SK-N-SH (cell line): ENCODE results near the gene HES6. TPM values are rescaled to one million over a fixed set of nuclear protein-coding genes. Genes with fewer than 3 reads are reported as not detected.

Experiments used
- CTCF ChIA-PET: fragments of 300-600, 350-600 bp; formaldehyde crosslinking; extraction: SDS; loops from one replicate; lab custom pipeline; 2021; lab: Yijun Ruan, JAX
- POLR2A ChIA-PET: fragments of 350-600 bp; sonication (Branson Sonifier 250); formaldehyde crosslinking; extraction: SDS; loops from one replicate; lab custom pipeline; 2020; ENCODE audit warnings: antibody characterized with exemption, inconsistent platforms; lab: Yijun Ruan, JAX
- DNase-seq: peaks from one replicate; pipeline ENCODE4 v3.0.0; 2012
- H2AFZ ChIP-seq: fragments of 200-600 bp; sonication (generic); 2 replicates; pipeline ENCODE4 v1.8.1; 2016; ENCODE audit warnings: antibody characterized with exemption, mild to moderate bottlenecking, low read depth
- H3F3A ChIP-seq: fragments of 200-600 bp; sonication (generic); replicated peaks from 2 replicates; pipeline ENCODE3; 2016; ENCODE audit warnings: antibody characterized with exemption, mild to moderate bottlenecking; ENCODE audit not compliant: insufficient read depth
- H3K27ac ChIP-seq, 2 experiments: fragments of 200-500 bp in 1 of 2; fragments of 200-600 bp in 1 of 2; sonication (Bioruptor generic) in 1 of 2; sonication (generic), shearing (Covaris generic) in 1 of 2; 2 replicates each; pipeline versions ENCODE4 v1.5.1 to v1.6.1; 2014 to 2016; ENCODE audit warnings: low read depth in 2 of 2, inconsistent platforms in 1 of 2, low read length in 1 of 2, mild to moderate bottlenecking in 1 of 2, mixed read lengths in 1 of 2
- H3K27me3 ChIP-seq: fragments of 200-600 bp; sonication (generic), shearing (Covaris generic); 2 replicates; pipeline ENCODE4 v1.6.1; 2016; ENCODE audit warnings: mixed run types; ENCODE audit not compliant: insufficient read depth
- H3K36me3 ChIP-seq, 2 experiments: fragments of 200-500 bp in 1 of 2; fragments of 200-600 bp in 1 of 2; sonication (Bioruptor generic) in 1 of 2; sonication (generic) in 1 of 2; replicated peaks in 1 of 2; 2 replicates each; pipeline versions ENCODE3 to v1.5.1; 2014 to 2016; ENCODE audit warnings: low read length in 1 of 2, mild to moderate bottlenecking in 1 of 2; ENCODE audit not compliant: insufficient read depth in 2 of 2, control insufficient read depth in 1 of 2
- H3K4me1 ChIP-seq, 2 experiments: fragments of 200-500 bp in 1 of 2; fragments of 200-600 bp in 1 of 2; sonication (Bioruptor generic) in 1 of 2; sonication (generic), shearing (Covaris generic) in 1 of 2; 2 replicates each; pipeline versions ENCODE4 v1.5.1 to v1.6.1; 2014 to 2016; ENCODE audit warnings: low read depth in 1 of 2, low read length in 1 of 2, mixed run types in 1 of 2; ENCODE audit not compliant: insufficient read depth in 2 of 2, control insufficient read depth in 1 of 2
- H3K4me2 ChIP-seq: fragments of 200-600 bp; sonication (generic), shearing (Covaris generic); 2 replicates; pipeline ENCODE4 v1.6.1; 2017; ENCODE audit warnings: mixed run types
- H3K4me3 ChIP-seq, 2 experiments: fragments of 200-500 bp in 1 of 2; fragments of 200-600 bp in 1 of 2; sonication (Bioruptor generic) in 1 of 2; sonication (generic), shearing (Covaris generic) in 1 of 2; 2 replicates each; pipeline versions ENCODE4 v1.5.1 to v1.8.1; 2014 to 2016; ENCODE audit warnings: low read depth in 2 of 2, inconsistent platforms in 1 of 2, low read length in 1 of 2, mild to moderate bottlenecking in 1 of 2, mixed read lengths in 1 of 2, moderate library complexity in 1 of 2
- H3K79me2 ChIP-seq: fragments of 200-600 bp; sonication (generic); 2 replicates; pipeline ENCODE4 v1.8.1; 2017; ENCODE audit warnings: mild to moderate bottlenecking; ENCODE audit not compliant: insufficient read depth
- H3K9ac ChIP-seq: fragments of 200-600 bp; sonication (generic); 2 replicates; pipeline ENCODE4 v1.6.1; 2017; ENCODE audit warnings: mixed run types
- H3K9me2 ChIP-seq: fragments of 200-600 bp; sonication (generic); 2 replicates; pipeline ENCODE4 v1.6.1; 2017; ENCODE audit warnings: mixed run types
- H3K9me3 ChIP-seq: fragments of 200-600 bp; sonication (generic); 2 replicates; pipeline ENCODE4 v1.6.1; 2017; ENCODE audit warnings: mixed run types, mild to moderate bottlenecking, moderate library complexity
- H4K20me1 ChIP-seq: fragments of 200-600 bp; sonication (generic); 2 replicates; pipeline ENCODE4 v1.6.1; 2017; ENCODE audit warnings: mild to moderate bottlenecking, mixed run types; ENCODE audit not compliant: insufficient read depth
- CHD2 ChIP-seq: fragments of 150-350 bp; IDR thresholded peaks from 2 replicates; pipeline ENCODE4 v1.6.1; 2018; ENCODE audit warnings: low read length; ENCODE audit not compliant: partially characterized antibody
- FOSL2 ChIP-seq: IDR thresholded peaks from 2 replicates; pipeline ENCODE4 v1.4.0; 2012; ENCODE audit warnings: low read depth, mild to moderate bottlenecking, moderate library complexity, borderline replicate concordance
- FOXJ3 ChIP-seq: sonication (generic); formaldehyde crosslinking; IDR thresholded peaks from 2 replicates; pipeline ENCODE4 v1.5.1; 2020; ENCODE audit warnings: mild to moderate bottlenecking, missing genetic modification reagents
- FOXM1 ChIP-seq: IDR thresholded peaks from 2 replicates; pipeline ENCODE4 v1.4.0; 2012; ENCODE audit warnings: low read depth, mild to moderate bottlenecking
- GABPA ChIP-seq: IDR thresholded peaks from 2 replicates; pipeline ENCODE4 v1.4.0; 2012; ENCODE audit warnings: low read depth, mild to moderate bottlenecking
- GATA2 ChIP-seq: sonication (generic); formaldehyde crosslinking; IDR thresholded peaks from 2 replicates; pipeline ENCODE4 v1.5.0; 2020; ENCODE audit warnings: mild to moderate bottlenecking, missing genetic modification reagents
- JUND ChIP-seq: IDR thresholded peaks from 2 replicates; pipeline ENCODE4 v1.4.0; 2012
- POLR2AphosphoS5 ChIP-seq: IDR thresholded peaks from 2 replicates; pipeline ENCODE4 v1.6.1; 2012; ENCODE audit warnings: low read depth, low read length
- RCOR1 ChIP-seq: fragments of 150-350 bp; IDR thresholded peaks from 2 replicates; pipeline ENCODE4 v1.6.1; 2017; ENCODE audit warnings: antibody characterized with exemption, low read length
- RFX5 ChIP-seq: IDR thresholded peaks from 2 replicates; pipeline ENCODE4 v1.6.1; 2012; ENCODE audit warnings: mild to moderate bottlenecking, improper control_type of control experiment, low read length
- RXRA ChIP-seq: IDR thresholded peaks from 2 replicates; pipeline ENCODE4 v1.4.0; 2012; ENCODE audit warnings: low read depth, mild to moderate bottlenecking, borderline replicate concordance
- SIN3A ChIP-seq: IDR thresholded peaks from 2 replicates; pipeline ENCODE4 v1.6.1; 2012; ENCODE audit warnings: low read depth, mild to moderate bottlenecking, low read length, moderate library complexity, borderline replicate concordance
- TCF12 ChIP-seq: IDR thresholded peaks from 2 replicates; pipeline ENCODE4 v1.4.0; 2012
- WGBS: methylation state at CpG from one replicate; pipeline ENCODE4 v1.1.6; 2017; ENCODE audit warnings: low lambda C conversion rate; 5-methylcytosine and 5-hydroxymethylcytosine counted together
- polyA plus RNA-seq, 3 experiments: library from polyadenylated mRNA; depleted of rRNA; stranded (reverse); fragments of >200 nt; gene quantifications; 2 replicates each; pipeline ENCODE4 v1.2.3, GENCODE V29; 2012
- TF ChIP-seq, protein P1 (sequence below): IDR thresholded peaks from 2 replicates; pipeline ENCODE4 v1.4.0; 2012; ENCODE audit warnings: low read depth
- TF ChIP-seq, protein P2 (sequence below): IDR thresholded peaks from 2 replicates; pipeline ENCODE4; 2012
- TF ChIP-seq, protein P3 (sequence below): fragments of 200-600 bp; sonication (generic); IDR thresholded peaks from 2 replicates; pipeline ENCODE4 v1.6.1; 2017; ENCODE audit warnings: antibody characterized with exemption, mild to moderate bottlenecking, moderate library complexity

The HES6 gene
- polyA plus RNA-seq, 1 of the 3 experiments (the other 2 are of a cell fraction) = 3.6 TPM

DNA sequence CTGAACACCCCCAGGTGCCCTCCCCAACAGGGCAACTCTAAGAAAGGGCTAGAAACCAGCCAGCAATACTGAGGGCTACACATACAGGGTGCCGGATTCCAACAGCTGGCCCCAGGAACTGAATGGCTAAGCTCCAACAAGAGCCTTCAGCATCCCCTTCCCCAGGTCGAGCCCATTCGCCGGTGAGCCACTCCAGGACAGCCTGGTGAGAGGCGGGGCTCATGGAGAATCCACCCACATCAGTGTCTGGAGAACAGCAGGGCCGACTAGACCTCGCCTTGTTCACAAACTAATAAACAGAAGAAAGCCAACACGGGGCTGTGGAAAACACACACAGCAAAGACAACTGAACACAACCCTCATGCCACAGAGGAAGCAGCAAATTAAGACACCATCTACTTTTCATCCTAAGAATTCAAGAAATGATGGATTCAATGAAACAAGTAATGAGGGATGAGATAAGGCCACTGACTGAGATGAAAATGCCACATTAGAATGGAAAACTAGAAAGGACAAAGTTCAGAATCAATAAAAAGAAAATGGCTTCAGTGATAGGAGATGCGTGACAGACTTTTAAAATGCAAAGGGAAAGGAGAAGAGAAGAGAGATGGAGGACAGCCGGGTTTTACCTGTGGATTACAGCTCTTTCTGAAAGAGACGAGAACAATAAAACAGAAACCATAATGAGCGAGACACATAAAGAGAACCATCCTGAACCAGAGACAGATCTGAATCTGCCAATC, 40.4 kb upstream of the HES6 start:
- Histone ChIP-seq H4K20me1 (no peaks in the 10 kb centered on the region), H3K9me3 (no peaks in the 10 kb centered on the region), H3K36me3 (no peaks in the 10 kb centered on the region), H3F3A (no peaks in the 10 kb centered on the region), H3K9me2 (no peaks in the 10 kb centered on the region), H3K27me3 (no peaks in the 10 kb centered on the region), H3K4me3 (no peak overlapping the region), H3K9ac (no peak overlapping the region), H3K4me1 (no peaks in the 10 kb centered on the region), H2AFZ (no peak overlapping the region), H3K27ac (no peak overlapping the region), H3K4me2 (no peak overlapping the region), H3K79me2 (peaks cover 6% of the 10 kb centered on the region; the same call in 1 of the 2 replicates)
- no peak for DNase-seq
- POLR2A ChIA-PET = no interaction called here
- 89% methylated on average over 7 of the region's 12 CpGs for WGBS
- TF ChIP-seq, protein P1, sequence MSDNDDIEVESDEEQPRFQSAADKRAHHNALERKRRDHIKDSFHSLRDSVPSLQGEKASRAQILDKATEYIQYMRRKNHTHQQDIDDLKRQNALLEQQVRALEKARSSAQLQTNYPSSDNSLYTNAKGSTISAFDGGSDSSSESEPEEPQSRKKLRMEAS = no peak
- no peak for TF ChIP-seq GABPA
- no peak for TF ChIP-seq FOSL2
- no peak for TF ChIP-seq SIN3A
- TF ChIP-seq GATA2 (CRISPR knock-in tag) = no peak
- TF ChIP-seq, protein P2, sequence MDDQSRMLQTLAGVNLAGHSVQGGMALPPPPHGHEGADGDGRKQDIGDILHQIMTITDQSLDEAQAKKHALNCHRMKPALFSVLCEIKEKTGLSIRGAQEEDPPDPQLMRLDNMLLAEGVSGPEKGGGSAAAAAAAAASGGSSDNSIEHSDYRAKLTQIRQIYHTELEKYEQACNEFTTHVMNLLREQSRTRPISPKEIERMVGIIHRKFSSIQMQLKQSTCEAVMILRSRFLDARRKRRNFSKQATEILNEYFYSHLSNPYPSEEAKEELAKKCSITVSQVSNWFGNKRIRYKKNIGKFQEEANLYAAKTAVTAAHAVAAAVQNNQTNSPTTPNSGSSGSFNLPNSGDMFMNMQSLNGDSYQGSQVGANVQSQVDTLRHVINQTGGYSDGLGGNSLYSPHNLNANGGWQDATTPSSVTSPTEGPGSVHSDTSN = no peak
- TF ChIP-seq RXRA = no peak
- TF ChIP-seq, protein P3, sequence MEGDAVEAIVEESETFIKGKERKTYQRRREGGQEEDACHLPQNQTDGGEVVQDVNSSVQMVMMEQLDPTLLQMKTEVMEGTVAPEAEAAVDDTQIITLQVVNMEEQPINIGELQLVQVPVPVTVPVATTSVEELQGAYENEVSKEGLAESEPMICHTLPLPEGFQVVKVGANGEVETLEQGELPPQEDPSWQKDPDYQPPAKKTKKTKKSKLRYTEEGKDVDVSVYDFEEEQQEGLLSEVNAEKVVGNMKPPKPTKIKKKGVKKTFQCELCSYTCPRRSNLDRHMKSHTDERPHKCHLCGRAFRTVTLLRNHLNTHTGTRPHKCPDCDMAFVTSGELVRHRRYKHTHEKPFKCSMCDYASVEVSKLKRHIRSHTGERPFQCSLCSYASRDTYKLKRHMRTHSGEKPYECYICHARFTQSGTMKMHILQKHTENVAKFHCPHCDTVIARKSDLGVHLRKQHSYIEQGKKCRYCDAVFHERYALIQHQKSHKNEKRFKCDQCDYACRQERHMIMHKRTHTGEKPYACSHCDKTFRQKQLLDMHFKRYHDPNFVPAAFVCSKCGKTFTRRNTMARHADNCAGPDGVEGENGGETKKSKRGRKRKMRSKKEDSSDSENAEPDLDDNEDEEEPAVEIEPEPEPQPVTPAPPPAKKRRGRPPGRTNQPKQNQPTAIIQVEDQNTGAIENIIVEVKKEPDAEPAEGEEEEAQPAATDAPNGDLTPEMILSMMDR = no peak
- no peak for TF ChIP-seq FOXJ3 (CRISPR knock-in tag)
- no peak for TF ChIP-seq RCOR1
- TF ChIP-seq RFX5 = no peak
- no peak for TF ChIP-seq TCF12
- no peak for TF ChIP-seq CHD2
- no peak for TF ChIP-seq JUND
- no peak for TF ChIP-seq POLR2AphosphoS5
- CTCF ChIA-PET = interaction anchor here (2.3 to 2.6 kb wide), 2 partner anchors 8 to 17 kb away, joined by 11 to 18 read pairs; partner anchors contain the start of gene PER2

DNA sequence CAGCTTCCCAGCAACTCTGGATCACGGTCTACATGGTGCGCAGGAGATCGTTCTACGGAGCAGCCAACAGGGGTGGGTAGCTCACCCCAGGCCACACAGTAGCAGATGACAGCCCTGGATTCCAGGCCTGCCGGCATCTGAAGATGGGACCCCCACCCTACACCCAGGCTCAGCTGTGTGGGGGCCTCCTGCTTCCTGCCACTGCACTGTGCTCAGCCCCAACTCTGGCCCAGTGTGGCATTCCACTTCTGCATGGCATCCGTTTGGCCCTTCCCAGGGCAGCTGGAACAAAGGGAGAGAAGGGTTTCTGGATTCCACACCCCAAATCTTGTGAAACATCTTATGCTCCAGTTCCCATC, 39.5 kb upstream of the HES6 start:
- TF ChIP-seq FOXM1 = no peak
- Histone ChIP-seq H3K36me3 (no peaks in the 10 kb centered on the region), H3K27me3 (no peaks in the 10 kb centered on the region), H2AFZ (no peak overlapping the region), H3K4me1 (no peaks in the 10 kb centered on the region), H3K9me3 (no peaks in the 10 kb centered on the region), H3K27ac (no peak overlapping the region), H4K20me1 (no peaks in the 10 kb centered on the region), H3K4me2 (no peak overlapping the region), H3K9ac (no peak overlapping the region), H3K9me2 (no peaks in the 10 kb centered on the region), H3K79me2 (peaks cover 6% of the 10 kb centered on the region; the same call in 1 of the 2 replicates), H3F3A (no peaks in the 10 kb centered on the region), H3K4me3 (no peak overlapping the region)
- 100% methylated on average over 1 of the region's 6 CpGs for WGBS
- no peak for DNase-seq
- ChIA-PET POLR2A (no interaction called here), CTCF (interaction anchor here (1.8 to 2.6 kb wide), 3 partner anchors 9 to 40 kb away, joined by 4 to 18 read pairs (median 11); partner anchors contain the start of gene PER2)
